ENCODE measurements around the gene CENPL. TPM values are rescaled to one million over a fixed set of nuclear protein-coding genes. Genes with fewer than 3 reads are reported as not detected.
"Not testable (repeated sequence)": the region's sequence is repeated elsewhere in the genome, so short reads cannot be mapped to it uniquely, and the experiment has no call there.

Gene CENPL
- total and polyA plus RNA-seq, 5 donors, result 2.9 to 4.3 (median 3.6) TPM

- intact Hi-C loops (cut with DNase I), result no loop called here
- no peaks in the 10 kb centered on the region for H3K9me3 ChIP-seq (ENCODE audit: control insufficient read depth, low read length)
These were observed 26.6 kb downstream of the CENPL start for GRCh38 chr1:173798078-173798477.

GRCh38 chr1:173789841-173790240 lies 34.8 kb downstream of the CENPL start:
- Histone ChIP-seq H3K4me1 (ENCODE audit: control insufficient read depth, insufficient read depth, low read length) (no peaks in the 10 kb centered on the region), H3K27me3 (ENCODE audit: control insufficient read depth, insufficient read depth) (no peaks in the 10 kb centered on the region), H3K27ac (ENCODE audit: low read length) (no peak overlapping the region), H3K9me3 (ENCODE audit: control insufficient read depth, low read length) (no peaks in the 10 kb centered on the region), H3K4me3 (ENCODE audit: low read length) (no peak overlapping the region)
- 96% methylated on average over 2 of the region's 2 CpGs for WGBS
- DNase-seq (no peak), ATAC-seq (no peak)
- intact Hi-C loops (cut with DNase I), result no loop called here

More at GRCh38 chr1:173798078-173798477, 26.6 kb downstream of the CENPL start:
- H3K4me3 ChIP-seq (ENCODE audit: low read length), result no peak overlapping the region
- no peak overlapping the region for H3K27ac ChIP-seq (ENCODE audit: low read length)
- H3K27me3 ChIP-seq (ENCODE audit: control insufficient read depth, insufficient read depth), result no peaks in the 10 kb centered on the region
- DNase-seq (no peak), ATAC-seq (no peak)
- no peaks in the 10 kb centered on the region for H3K4me1 ChIP-seq (ENCODE audit: control insufficient read depth, insufficient read depth, low read length)

- WGBS, result 96% methylated on average over 7 of the region's 7 CpGs
- Histone ChIP-seq H3K27me3 (ENCODE audit: control insufficient read depth, insufficient read depth) (no peaks in the 10 kb centered on the region), H3K9me3 (ENCODE audit: control insufficient read depth, low read length) (no peaks in the 10 kb centered on the region), H3K4me1 (ENCODE audit: control insufficient read depth, insufficient read depth, low read length) (no peaks in the 10 kb centered on the region), H3K27ac (ENCODE audit: low read length) (no peak overlapping the region), H3K4me3 (ENCODE audit: low read length) (no peak overlapping the region)
- no peak for ATAC-seq
- no peak for DNase-seq
- intact Hi-C loops (cut with DNase I), result no loop called here
These were observed 39.7 kb downstream of the CENPL start for GRCh38 chr1:173784997-173785396.

GRCh38 chr1:173779936-173780335 lies 44.7 kb downstream of the CENPL start:
- no peaks in the 10 kb centered on the region for H3K4me1 ChIP-seq (ENCODE audit: control insufficient read depth, insufficient read depth, low read length)
- DNase-seq (no peak), ATAC-seq (no peak)
- no peaks in the 10 kb centered on the region for H3K9me3 ChIP-seq (ENCODE audit: control insufficient read depth, low read length)
- WGBS, result 97% methylated on average over 4 of the region's 4 CpGs
- no peaks in the 10 kb centered on the region for H3K27me3 ChIP-seq (ENCODE audit: control insufficient read depth, insufficient read depth)
- H3K4me3 ChIP-seq (ENCODE audit: low read length), result no peak overlapping the region
- intact Hi-C loops (cut with DNase I), result no loop called here
- H3K27ac ChIP-seq (ENCODE audit: low read length), result no peak overlapping the region

GRCh38 chr1:173775578-173776226 lies 49.0 kb downstream of the CENPL start:
- H3K4me3 ChIP-seq (ENCODE audit: low read length), result no peak overlapping the region
- DNase-seq (no peak), ATAC-seq (no peak)
- H3K27me3 ChIP-seq (ENCODE audit: control insufficient read depth, insufficient read depth), result no peaks in the 10 kb centered on the region
- intact Hi-C loops (cut with DNase I), result no loop called here
- 79% methylated on average over 5 of the region's 5 CpGs for WGBS
- H3K27ac ChIP-seq (ENCODE audit: low read length), result no peak overlapping the region
- H3K4me1 ChIP-seq (ENCODE audit: control insufficient read depth, insufficient read depth, low read length), result no peaks in the 10 kb centered on the region
- H3K9me3 ChIP-seq (ENCODE audit: control insufficient read depth, low read length), result no peaks in the 10 kb centered on the region

GRCh38 chr1:173771560-173771959 lies 53.1 kb downstream of the CENPL start:
- Histone ChIP-seq H3K27me3 (ENCODE audit: control insufficient read depth, insufficient read depth) (no peaks in the 10 kb centered on the region), H3K27ac (ENCODE audit: low read length) (no peak overlapping the region), H3K4me3 (ENCODE audit: low read length) (no peak overlapping the region), H3K9me3 (ENCODE audit: control insufficient read depth, low read length) (no peaks in the 10 kb centered on the region), H3K4me1 (ENCODE audit: control insufficient read depth, insufficient read depth, low read length) (no peaks in the 10 kb centered on the region)
- ATAC-seq (no peak), DNase-seq (no peak)
- 94% methylated on average over 1 of the region's 1 CpG for WGBS
- intact Hi-C loops (cut with DNase I), result no loop called here

GRCh38 chr1:173770330-173770729 lies 54.4 kb downstream of the CENPL start:
- H3K4me1 ChIP-seq (ENCODE audit: control insufficient read depth, insufficient read depth, low read length); intact Hi-C loops (cut with DNase I); H3K9me3 ChIP-seq (ENCODE audit: control insufficient read depth, low read length); H3K27me3 ChIP-seq (ENCODE audit: control insufficient read depth, insufficient read depth); H3K4me3 ChIP-seq (ENCODE audit: low read length); ATAC-seq; H3K27ac ChIP-seq (ENCODE audit: low read length): not testable (repeated sequence)
- peak in 1 of 3 donors; percentile 17 for DNase-seq
- WGBS, result 95% methylated on average over 9 of the region's 9 CpGs

- H3K4me3 ChIP-seq (ENCODE audit: low read length), result no peak overlapping the region
- no peak for ATAC-seq
- 92% methylated on average over 3 of the region's 3 CpGs for WGBS
- intact Hi-C loops (cut with DNase I), result no loop called here
- H3K27ac ChIP-seq (ENCODE audit: low read length), result no peak overlapping the region
- no peaks in the 10 kb centered on the region for H3K27me3 ChIP-seq (ENCODE audit: control insufficient read depth, insufficient read depth)
- DNase-seq, result no peak
- no peaks in the 10 kb centered on the region for H3K4me1 ChIP-seq (ENCODE audit: control insufficient read depth, insufficient read depth, low read length)
- H3K9me3 ChIP-seq (ENCODE audit: control insufficient read depth, low read length), result no peaks in the 10 kb centered on the region
These were observed 55.9 kb downstream of the CENPL start for GRCh38 chr1:173768827-173769226.

- no peak overlapping the region for H3K27ac ChIP-seq (ENCODE audit: low read length)
- intact Hi-C loops (cut with DNase I), result no loop called here
- no peak overlapping the region for H3K4me3 ChIP-seq (ENCODE audit: low read length)
- ATAC-seq, result no peak
- 58% methylated on average over 2 of the region's 2 CpGs for WGBS
- no peak for DNase-seq
- H3K27me3 ChIP-seq (ENCODE audit: control insufficient read depth, insufficient read depth), result no peaks in the 10 kb centered on the region
- H3K9me3 ChIP-seq (ENCODE audit: control insufficient read depth, low read length), result no peaks in the 10 kb centered on the region
- no peaks in the 10 kb centered on the region for H3K4me1 ChIP-seq (ENCODE audit: control insufficient read depth, insufficient read depth, low read length)
These were observed 56.5 kb downstream of the CENPL start for GRCh38 chr1:173768206-173768605.

GRCh38 chr1:173764331-173764730 lies 60.4 kb downstream of the CENPL start:
- ATAC-seq; H3K4me3 ChIP-seq (ENCODE audit: low read length); H3K27ac ChIP-seq (ENCODE audit: low read length); DNase-seq; intact Hi-C loops (cut with DNase I); H3K27me3 ChIP-seq (ENCODE audit: control insufficient read depth, insufficient read depth); H3K9me3 ChIP-seq (ENCODE audit: control insufficient read depth, low read length); H3K4me1 ChIP-seq (ENCODE audit: control insufficient read depth, insufficient read depth, low read length): not testable (repeated sequence)
- WGBS, result 96% methylated on average over 6 of the region's 6 CpGs

GRCh38 chr1:173758980-173759379 lies 65.7 kb downstream of the CENPL start:
- H3K4me3 ChIP-seq (ENCODE audit: low read length), result no peak overlapping the region
- no peaks in the 10 kb centered on the region for H3K9me3 ChIP-seq (ENCODE audit: control insufficient read depth, low read length)
- intact Hi-C loops (cut with DNase I), result no loop called here
- DNase-seq (no peak), ATAC-seq (no peak)
- H3K4me1 ChIP-seq (ENCODE audit: control insufficient read depth, insufficient read depth, low read length), result no peaks in the 10 kb centered on the region
- no peak overlapping the region for H3K27ac ChIP-seq (ENCODE audit: low read length)
- no peaks in the 10 kb centered on the region for H3K27me3 ChIP-seq (ENCODE audit: control insufficient read depth, insufficient read depth)
- whole genome bisulfite sequencing, result 96% methylated on average over 5 of the region's 5 CpGs

- 97% methylated on average over 7 of the region's 7 CpGs for WGBS
- Histone ChIP-seq H3K27me3 (ENCODE audit: control insufficient read depth, insufficient read depth) (no peaks in the 10 kb centered on the region), H3K4me1 (ENCODE audit: control insufficient read depth, insufficient read depth, low read length) (no peaks in the 10 kb centered on the region), H3K4me3 (ENCODE audit: low read length) (no peak overlapping the region), H3K27ac (ENCODE audit: low read length) (no peak overlapping the region), H3K9me3 (ENCODE audit: control insufficient read depth, low read length) (no peaks in the 10 kb centered on the region)
- intact Hi-C loops (cut with DNase I), result no loop called here
- DNase-seq (no peak), ATAC-seq (no peak)
These were observed 66.6 kb downstream of the CENPL start for GRCh38 chr1:173758110-173758509.

Measured in right cardiac atrium (tissue), 5 donors.